ENCODE results near the gene SBF2.

SBF2 gene

DNA sequence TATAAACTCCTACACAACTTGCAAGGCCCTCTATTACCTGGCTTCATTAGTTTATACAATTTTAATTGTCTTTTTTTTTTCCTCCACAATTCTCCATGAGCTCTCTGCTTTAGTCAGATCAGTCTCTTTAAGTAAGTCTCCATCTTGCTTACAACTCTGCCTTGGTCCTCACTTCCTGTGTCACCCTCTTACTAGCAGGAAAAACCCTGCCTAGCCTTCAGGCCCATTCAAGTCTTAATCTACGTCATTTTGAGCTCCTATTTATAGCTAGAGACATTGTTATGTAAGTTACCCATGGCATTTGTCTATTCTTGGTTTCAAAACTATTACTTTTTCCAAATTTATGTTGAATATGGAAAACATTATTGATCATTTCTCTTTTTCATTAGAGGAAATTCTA, 177.4 kb downstream of the SBF2 start:
- H3K4me3 ChIP-seq (ENCODE audit: insufficient read depth, low read depth, low read length), result no peak overlapping the region
- no peak overlapping the region for H3K27ac ChIP-seq (ENCODE audit: insufficient read depth, low read depth, low read length, poor library complexity, severe bottlenecking)
- H3K36me3 ChIP-seq (ENCODE audit: control insufficient read depth, insufficient read depth, low read length), result no peaks in the 10 kb centered on the region
- no peaks in the 10 kb centered on the region for H3K4me1 ChIP-seq (ENCODE audit: control insufficient read depth, insufficient read depth, low read length)
- 63% methylated on average over 1 of the region's 1 CpG; no CpG with 5 or more reads in 1 of the 2 experiments for WGBS, 2 experiments
- H3K27me3 ChIP-seq (ENCODE audit: control insufficient read depth, insufficient read depth, low read length, poor library complexity, severe bottlenecking), result no peaks in the 10 kb centered on the region
- no peaks in the 10 kb centered on the region for H3K9me3 ChIP-seq (ENCODE audit: control insufficient read depth, low read length)

DNA sequence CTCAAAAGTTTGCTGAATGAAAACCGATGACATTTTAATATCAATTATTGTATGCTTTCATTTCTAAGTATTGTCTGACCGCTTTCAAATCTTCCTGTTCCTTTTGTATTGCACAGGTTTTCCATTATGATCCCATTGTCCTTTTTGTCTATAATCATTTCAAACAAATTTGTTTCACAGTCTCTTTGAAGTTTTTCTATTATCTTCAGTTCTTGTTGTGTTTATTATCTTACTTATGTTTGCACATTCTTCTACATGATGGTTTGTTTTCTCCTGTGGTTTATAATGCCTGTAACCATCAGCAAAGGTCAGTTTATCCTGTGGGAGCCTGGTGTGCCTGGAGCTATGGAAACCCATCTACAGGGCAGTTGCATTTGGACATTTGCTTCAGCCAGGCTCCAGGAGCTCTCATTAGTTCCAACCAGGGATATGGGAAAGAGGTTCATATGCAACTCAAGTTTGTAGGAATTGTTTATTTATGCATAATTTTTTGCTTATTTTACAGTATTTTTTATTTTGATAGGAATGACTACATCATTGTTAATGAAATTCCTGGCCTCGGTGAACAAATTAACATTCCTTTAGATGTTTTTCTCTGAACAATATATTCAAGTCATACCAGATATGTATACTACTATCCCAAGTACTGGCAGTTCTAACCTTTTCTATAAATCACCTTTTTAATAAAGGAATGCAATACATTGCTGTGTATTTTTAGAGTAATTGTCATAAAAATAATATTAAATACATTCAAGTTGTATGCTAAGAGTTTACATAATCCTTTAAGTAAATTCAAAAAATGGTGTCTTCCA, 179.2 kb downstream of the SBF2 start:
- Histone ChIP-seq H3K27me3 (ENCODE audit: control insufficient read depth, insufficient read depth, low read length, poor library complexity, severe bottlenecking) (no peaks in the 10 kb centered on the region), H3K9me3 (ENCODE audit: control insufficient read depth, low read length) (no peaks in the 10 kb centered on the region), H3K4me3 (ENCODE audit: insufficient read depth, low read depth, low read length) (no peak overlapping the region), H3K27ac (ENCODE audit: insufficient read depth, low read depth, low read length, poor library complexity, severe bottlenecking) (no peak overlapping the region), H3K4me1 (ENCODE audit: control insufficient read depth, insufficient read depth, low read length) (no peaks in the 10 kb centered on the region), H3K36me3 (ENCODE audit: control insufficient read depth, insufficient read depth, low read length) (no peaks in the 10 kb centered on the region)
- WGBS, 2 experiments, result 90 to 96% methylated on average over 3 of the region's 3 CpGs

DNA sequence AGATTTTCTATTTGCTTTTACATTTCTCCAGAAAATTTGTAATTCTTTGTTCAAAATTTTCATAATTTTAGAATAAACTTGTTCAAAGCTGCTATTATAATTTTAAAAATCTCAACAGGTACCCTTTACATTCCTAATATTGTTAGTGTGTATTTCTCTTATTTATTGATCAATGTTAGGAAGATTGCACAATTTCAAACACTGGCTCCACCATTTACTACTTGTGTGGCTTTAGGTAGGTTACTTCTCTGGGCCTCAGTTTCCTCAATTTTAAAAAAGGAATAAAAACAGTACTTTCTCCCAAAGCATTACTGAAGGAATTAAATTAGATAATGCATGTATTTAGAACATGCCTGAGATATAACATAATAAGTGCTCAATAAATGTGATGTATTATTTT, 180.2 kb downstream of the SBF2 start:
- Histone ChIP-seq H3K4me1 (ENCODE audit: control insufficient read depth, insufficient read depth, low read length) (no peaks in the 10 kb centered on the region), H3K4me3 (ENCODE audit: insufficient read depth, low read depth, low read length) (no peak overlapping the region), H3K27me3 (ENCODE audit: control insufficient read depth, insufficient read depth, low read length, poor library complexity, severe bottlenecking) (no peaks in the 10 kb centered on the region), H3K27ac (ENCODE audit: insufficient read depth, low read depth, low read length, poor library complexity, severe bottlenecking) (no peak overlapping the region), H3K9me3 (ENCODE audit: control insufficient read depth, low read length) (no peaks in the 10 kb centered on the region), H3K36me3 (ENCODE audit: control insufficient read depth, insufficient read depth, low read length) (no peaks in the 10 kb centered on the region)

DNA sequence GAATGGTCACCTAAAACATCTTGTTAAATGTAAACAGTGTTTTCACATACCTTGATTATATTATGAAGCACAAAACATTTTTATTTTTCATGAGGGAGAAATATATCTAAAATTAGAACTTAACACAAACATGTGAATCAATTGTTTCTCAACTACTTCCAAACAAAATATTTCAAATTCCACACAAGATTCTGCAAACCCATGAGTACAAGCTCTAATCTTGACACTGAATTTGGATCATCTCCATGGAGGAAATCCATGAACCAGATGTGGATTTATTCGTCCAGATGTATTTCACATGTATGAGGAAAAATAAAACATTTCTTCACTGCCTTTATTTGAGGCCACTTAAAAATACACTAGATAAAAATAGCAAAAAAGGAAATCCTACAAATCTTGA, 184.2 kb downstream of the SBF2 start:
- Histone ChIP-seq H3K36me3 (ENCODE audit: control insufficient read depth, insufficient read depth, low read length) (no peaks in the 10 kb centered on the region), H3K27ac (ENCODE audit: insufficient read depth, low read depth, low read length, poor library complexity, severe bottlenecking) (no peak overlapping the region), H3K4me3 (ENCODE audit: insufficient read depth, low read depth, low read length) (no peak overlapping the region), H3K9me3 (ENCODE audit: control insufficient read depth, low read length) (no peaks in the 10 kb centered on the region), H3K4me1 (ENCODE audit: control insufficient read depth, insufficient read depth, low read length) (peaks cover 3% of the 10 kb centered on the region), H3K27me3 (ENCODE audit: control insufficient read depth, insufficient read depth, low read length, poor library complexity, severe bottlenecking) (no peaks in the 10 kb centered on the region)
- 100% methylated on average over 1 of the region's 1 CpG; no CpG with 5 or more reads in 1 of the 2 experiments for WGBS, 2 experiments

DNA sequence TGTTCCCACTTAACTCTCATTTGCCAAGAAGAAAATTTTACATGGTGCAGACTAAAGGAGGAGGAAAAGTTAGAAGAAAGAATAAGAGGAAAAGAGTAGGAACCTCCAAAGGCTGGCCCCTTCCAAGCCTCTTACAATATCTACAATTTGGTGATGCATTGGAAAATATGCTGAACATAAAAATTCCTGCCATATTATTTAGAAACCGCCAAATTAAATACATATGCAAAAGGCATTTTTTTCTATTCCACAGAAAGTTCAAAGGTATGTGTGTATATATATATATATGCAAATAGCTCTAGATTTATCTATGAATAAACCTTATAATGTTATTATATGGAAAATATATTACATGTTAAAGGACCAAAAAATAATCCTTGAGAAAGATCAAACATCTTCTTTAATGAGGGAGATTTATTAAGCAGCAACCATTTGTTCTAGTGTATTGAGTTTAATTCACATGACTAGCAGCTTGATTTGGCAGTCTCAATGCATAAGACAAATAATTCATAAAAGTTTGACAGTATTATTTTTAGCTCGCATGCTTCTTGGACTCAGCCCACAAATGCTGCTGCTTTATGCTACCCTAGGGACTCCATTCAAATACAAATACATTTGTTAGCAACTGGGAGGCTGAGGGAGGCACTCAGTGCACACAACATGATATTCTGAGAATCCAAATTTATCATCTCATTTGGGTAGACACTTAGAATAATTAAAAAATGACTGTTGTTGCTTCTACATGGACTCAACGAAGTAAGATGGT, 184.9 kb downstream of the SBF2 start:
- no peak overlapping the region for H3K27ac ChIP-seq (ENCODE audit: insufficient read depth, low read depth, low read length, poor library complexity, severe bottlenecking)
- H3K4me3 ChIP-seq (ENCODE audit: insufficient read depth, low read depth, low read length), result no peak overlapping the region
- no peaks in the 10 kb centered on the region for H3K9me3 ChIP-seq (ENCODE audit: control insufficient read depth, low read length)
- peaks cover 8% of the 10 kb centered on the region for H3K4me1 ChIP-seq (ENCODE audit: control insufficient read depth, insufficient read depth, low read length)
- 68 to 85% methylated on average over 2 of the region's 3 CpGs for WGBS, 2 experiments
- no peaks in the 10 kb centered on the region for H3K36me3 ChIP-seq (ENCODE audit: control insufficient read depth, insufficient read depth, low read length)
- no peaks in the 10 kb centered on the region for H3K27me3 ChIP-seq (ENCODE audit: control insufficient read depth, insufficient read depth, low read length, poor library complexity, severe bottlenecking)

DNA sequence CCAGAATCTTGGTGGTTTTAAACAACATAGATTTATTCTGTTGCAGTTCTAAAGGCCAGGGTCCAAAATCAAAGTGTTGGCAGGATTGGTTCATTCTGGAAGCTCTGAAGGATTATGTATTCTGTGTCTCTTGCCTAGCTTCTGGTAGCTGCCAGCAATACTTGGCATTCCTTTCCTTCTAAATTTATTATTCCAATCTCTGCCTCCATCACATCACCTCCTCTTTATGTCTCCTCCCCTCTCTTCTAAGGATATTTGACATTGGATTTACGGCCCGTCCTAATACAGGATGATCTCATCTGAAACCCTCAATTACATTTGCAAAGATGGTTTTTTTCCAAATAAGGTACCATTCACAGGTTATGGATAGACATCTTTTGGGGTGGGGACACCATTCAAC, 186.5 kb downstream of the SBF2 start:
- no peaks in the 10 kb centered on the region for H3K9me3 ChIP-seq (ENCODE audit: control insufficient read depth, low read length)
- H3K4me3 ChIP-seq (ENCODE audit: insufficient read depth, low read depth, low read length), result no peak overlapping the region
- H3K27ac ChIP-seq (ENCODE audit: insufficient read depth, low read depth, low read length, poor library complexity, severe bottlenecking), result no peak overlapping the region
- H3K27me3 ChIP-seq (ENCODE audit: control insufficient read depth, insufficient read depth, low read length, poor library complexity, severe bottlenecking), result no peaks in the 10 kb centered on the region
- no peaks in the 10 kb centered on the region for H3K36me3 ChIP-seq (ENCODE audit: control insufficient read depth, insufficient read depth, low read length)
- H3K4me1 ChIP-seq (ENCODE audit: control insufficient read depth, insufficient read depth, low read length), result peaks cover 8% of the 10 kb centered on the region
- 79 to 92% methylated on average over 2 of the region's 2 CpGs for WGBS, 2 experiments

DNA sequence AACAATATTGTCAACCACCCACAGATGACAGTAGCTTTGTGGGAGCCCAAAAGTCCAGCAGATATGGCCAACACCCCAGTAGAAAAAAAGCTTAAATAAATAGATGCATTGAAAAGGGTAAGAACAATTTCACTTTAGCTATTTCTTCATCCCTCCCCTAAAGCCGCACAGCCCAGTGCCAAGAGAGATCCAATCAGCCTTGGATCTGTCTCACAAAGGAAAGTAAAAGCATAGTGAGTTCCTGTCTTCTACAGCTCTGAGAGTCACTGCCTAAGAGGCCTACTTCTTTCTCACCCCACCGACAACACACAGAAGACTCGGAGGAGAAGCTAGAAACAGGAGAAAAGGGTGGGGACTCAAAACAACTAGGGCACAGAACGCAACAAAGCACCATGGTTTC, 196.4 kb downstream of the SBF2 start:
- H3K27ac ChIP-seq (ENCODE audit: insufficient read depth, low read depth, low read length, poor library complexity, severe bottlenecking), result no peak overlapping the region
- H3K9me3 ChIP-seq (ENCODE audit: control insufficient read depth, low read length), result no peaks in the 10 kb centered on the region
- H3K36me3 ChIP-seq (ENCODE audit: control insufficient read depth, insufficient read depth, low read length), result no peaks in the 10 kb centered on the region
- no peaks in the 10 kb centered on the region for H3K4me1 ChIP-seq (ENCODE audit: control insufficient read depth, insufficient read depth, low read length)
- H3K27me3 ChIP-seq (ENCODE audit: control insufficient read depth, insufficient read depth, low read length, poor library complexity, severe bottlenecking), result no peaks in the 10 kb centered on the region
- no peak overlapping the region for H3K4me3 ChIP-seq (ENCODE audit: insufficient read depth, low read depth, low read length)
- 95% methylated on average over 4 of the region's 4 CpGs for WGBS, 2 experiments

DNA sequence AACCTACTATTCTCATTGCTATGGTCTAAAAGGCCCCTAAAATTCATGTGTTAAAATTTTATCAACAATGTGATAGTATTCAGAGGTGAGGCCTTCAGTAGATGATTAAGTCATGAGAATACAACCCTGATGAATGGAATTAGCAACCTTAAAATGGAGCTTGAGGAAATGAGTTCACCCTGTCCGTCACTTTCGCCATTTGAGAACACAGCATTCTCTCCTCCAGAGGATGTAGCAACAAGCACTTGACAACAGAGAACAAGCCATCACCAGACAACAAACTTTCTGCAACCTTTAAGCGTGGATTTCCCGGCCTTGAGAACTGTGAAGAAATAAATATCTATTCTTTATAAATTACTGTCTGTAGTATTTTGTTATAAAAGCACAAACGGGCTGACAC, 197.0 kb downstream of the SBF2 start:
- no peak overlapping the region for H3K4me3 ChIP-seq (ENCODE audit: insufficient read depth, low read depth, low read length)
- H3K9me3 ChIP-seq (ENCODE audit: control insufficient read depth, low read length), result no peaks in the 10 kb centered on the region
- no peaks in the 10 kb centered on the region for H3K4me1 ChIP-seq (ENCODE audit: control insufficient read depth, insufficient read depth, low read length)
- H3K27me3 ChIP-seq (ENCODE audit: control insufficient read depth, insufficient read depth, low read length, poor library complexity, severe bottlenecking), result no peaks in the 10 kb centered on the region
- no peak overlapping the region for H3K27ac ChIP-seq (ENCODE audit: insufficient read depth, low read depth, low read length, poor library complexity, severe bottlenecking)
- no peaks in the 10 kb centered on the region for H3K36me3 ChIP-seq (ENCODE audit: control insufficient read depth, insufficient read depth, low read length)
- WGBS, 2 experiments, result 93 to 94% methylated on average over 3 of the region's 5 CpGs

DNA sequence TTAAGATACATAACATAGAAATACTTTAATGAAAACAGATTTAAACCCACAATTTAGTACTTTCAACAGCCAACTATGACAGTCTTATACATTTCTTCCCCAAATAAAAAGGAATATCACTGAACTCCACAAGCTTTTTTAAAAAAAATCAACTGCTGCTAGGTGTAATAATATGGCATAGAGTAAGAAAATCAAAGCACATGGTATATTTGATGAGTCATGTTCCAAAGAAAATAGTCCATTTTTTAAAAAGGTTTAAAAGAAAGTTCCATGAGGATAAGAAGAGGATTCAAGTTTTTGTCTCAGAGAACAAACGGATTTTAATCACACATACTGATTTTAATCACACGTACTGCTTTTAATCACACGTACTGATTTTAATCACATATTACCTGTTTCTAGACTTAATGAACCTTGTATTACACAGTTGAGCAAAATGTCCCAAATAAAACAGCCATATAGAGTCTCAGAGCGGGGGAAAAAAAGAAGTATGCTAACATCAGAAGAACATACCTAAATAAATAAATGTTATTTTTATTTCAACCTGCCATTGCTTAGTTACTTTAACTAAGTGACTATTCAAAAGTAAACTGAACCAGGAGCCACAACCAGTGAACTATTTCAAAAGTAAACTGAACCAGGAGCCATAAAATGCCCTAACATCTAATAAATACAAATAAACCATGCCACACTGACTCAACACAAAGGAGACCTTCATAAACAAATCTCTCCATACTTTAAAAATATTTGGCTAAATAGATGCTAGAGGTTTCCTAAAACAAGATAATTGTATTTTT, 198.4 kb downstream of the SBF2 start:
- no peaks in the 10 kb centered on the region for H3K9me3 ChIP-seq (ENCODE audit: control insufficient read depth, low read length)
- WGBS, 2 experiments, result 99% methylated on average over 3 to 4 of the region's 4 CpGs
- no peak overlapping the region for H3K27ac ChIP-seq (ENCODE audit: insufficient read depth, low read depth, low read length, poor library complexity, severe bottlenecking)
- H3K4me1 ChIP-seq (ENCODE audit: control insufficient read depth, insufficient read depth, low read length), result no peaks in the 10 kb centered on the region
- H3K27me3 ChIP-seq (ENCODE audit: control insufficient read depth, insufficient read depth, low read length, poor library complexity, severe bottlenecking), result no peaks in the 10 kb centered on the region
- no peak overlapping the region for H3K4me3 ChIP-seq (ENCODE audit: insufficient read depth, low read depth, low read length)
- H3K36me3 ChIP-seq (ENCODE audit: control insufficient read depth, insufficient read depth, low read length), result no peaks in the 10 kb centered on the region

DNA sequence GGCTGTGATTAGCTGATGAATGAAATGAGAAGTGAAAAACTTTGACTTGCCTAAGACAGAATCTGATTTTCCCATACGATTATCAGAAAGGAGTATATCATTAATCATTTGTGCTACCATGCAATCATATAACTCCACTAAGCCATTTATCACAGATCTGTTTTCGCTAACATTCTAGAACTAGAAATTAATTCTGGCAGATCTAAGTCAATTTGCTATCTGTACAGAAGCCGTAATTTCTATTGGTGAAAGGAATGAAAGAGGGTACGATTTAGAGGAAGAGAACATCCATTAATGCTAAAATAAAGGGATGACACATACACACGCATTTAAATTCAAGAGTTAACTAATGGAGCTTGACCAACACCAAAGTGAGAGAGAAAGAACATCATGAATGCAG, 201.6 kb downstream of the SBF2 start:
- 93 to 95% methylated on average over 3 to 5 of the region's 5 CpGs for WGBS, 2 experiments
- Histone ChIP-seq H3K4me1 (ENCODE audit: control insufficient read depth, insufficient read depth, low read length) (no peaks in the 10 kb centered on the region), H3K36me3 (ENCODE audit: control insufficient read depth, insufficient read depth, low read length) (no peaks in the 10 kb centered on the region), H3K27ac (ENCODE audit: insufficient read depth, low read depth, low read length, poor library complexity, severe bottlenecking) (no peak overlapping the region), H3K27me3 (ENCODE audit: control insufficient read depth, insufficient read depth, low read length, poor library complexity, severe bottlenecking) (no peaks in the 10 kb centered on the region), H3K4me3 (ENCODE audit: insufficient read depth, low read depth, low read length) (no peak overlapping the region), H3K9me3 (ENCODE audit: control insufficient read depth, low read length) (no peaks in the 10 kb centered on the region)

Data from ectodermal cell (in vitro differentiated cells).